Mesenchymal stem cell (in vitro differentiated cells and primary cell): ENCODE data around the gene ITPA.

Source experiments
- DNase-seq: peaks from one replicate; pipeline ENCODE4 v3.0.0-alpha.2; 2013
- H2AFZ ChIP-seq: one replicate; pipeline ENCODE4 v1.6.1; 2013; ENCODE audit warnings: low read depth, mild to moderate bottlenecking, control low read depth, inconsistent platforms, low read length, moderate library complexity
- H2AK5ac ChIP-seq: 2 replicates; pipeline ENCODE4 v1.6.1; 2013; ENCODE audit warnings: low read length, moderate library complexity, mild to moderate bottlenecking, inconsistent platforms; ENCODE audit not compliant: severe bottlenecking
- H2BK120ac ChIP-seq: one replicate; pipeline ENCODE4 v1.6.1; 2013; ENCODE audit warnings: low read depth, mild to moderate bottlenecking, inconsistent platforms, low read length, moderate library complexity
- H2BK12ac ChIP-seq, 2 experiments: one replicate each; pipeline ENCODE4 v1.6.1; 2013; ENCODE audit warnings: inconsistent platforms in 2 of 2, low read length in 2 of 2, mild to moderate bottlenecking in 2 of 2, moderate library complexity in 2 of 2, control low read depth in 1 of 2
- H2BK15ac ChIP-seq: one replicate; pipeline ENCODE4 v1.6.1; 2013; ENCODE audit warnings: mild to moderate bottlenecking, low read depth, inconsistent platforms; ENCODE audit not compliant: poor library complexity, severe bottlenecking
- H2BK5ac ChIP-seq: 2 replicates; pipeline ENCODE4 v1.6.1; 2013; ENCODE audit warnings: low read depth, mild to moderate bottlenecking, low read length, control low read depth, inconsistent platforms; ENCODE audit not compliant: poor library complexity, severe bottlenecking
- H3K14ac ChIP-seq, 2 experiments: one replicate each; pipeline ENCODE4 v1.6.1; 2013; ENCODE audit warnings: inconsistent platforms in 2 of 2, low read length in 2 of 2, control low read depth in 1 of 2, mild to moderate bottlenecking in 1 of 2, moderate library complexity in 1 of 2
- H3K18ac ChIP-seq, 2 experiments: one replicate each; pipeline ENCODE4 v1.6.1; 2013; ENCODE audit warnings: inconsistent platforms in 2 of 2, low read length in 2 of 2, control low read depth in 1 of 2, low read depth in 1 of 2, mild to moderate bottlenecking in 1 of 2
- H3K23ac ChIP-seq, 2 experiments: one replicate each; pipeline ENCODE4 v1.6.1; 2013; ENCODE audit warnings: inconsistent platforms in 2 of 2, low read length in 2 of 2, mild to moderate bottlenecking in 2 of 2, moderate library complexity in 2 of 2, control low read depth in 1 of 2
- H3K27ac ChIP-seq: 2 replicates; pipeline ENCODE4 v1.5.1; 2013; ENCODE audit warnings: mild to moderate bottlenecking, moderate library complexity, low read length, control low read depth, inconsistent platforms; ENCODE audit not compliant: poor library complexity, severe bottlenecking
- H3K27me3 ChIP-seq, 2 experiments: 2 replicates each; pipeline versions ENCODE4 v1.6.1 to v1.7.0; 2013; ENCODE audit warnings: low read length in 2 of 2, mild to moderate bottlenecking in 2 of 2, moderate library complexity in 2 of 2, control low read depth in 1 of 2, inconsistent platforms in 1 of 2; ENCODE audit not compliant: control insufficient read depth in 1 of 2, insufficient read depth in 1 of 2
- H3K36me3 ChIP-seq, 2 experiments: 2 replicates each; pipeline versions ENCODE4 v1.6.1 to v1.7.0; 2013; ENCODE audit warnings: low read length in 2 of 2, control low read depth in 1 of 2, inconsistent platforms in 1 of 2, low read depth in 1 of 2, mild to moderate bottlenecking in 1 of 2; ENCODE audit not compliant: insufficient read depth in 2 of 2, control insufficient read depth in 1 of 2
- H3K4ac ChIP-seq, 2 experiments: one replicate each; pipeline ENCODE4 v1.6.1; 2013; ENCODE audit warnings: inconsistent platforms in 2 of 2, low read length in 2 of 2, mild to moderate bottlenecking in 2 of 2, moderate library complexity in 2 of 2, control low read depth in 1 of 2, low read depth in 1 of 2
- H3K4me1 ChIP-seq: 2 replicates; pipeline ENCODE4 v1.6.1; 2013; ENCODE audit warnings: low read depth, low read length, control low read depth; ENCODE audit not compliant: control insufficient read depth, insufficient read depth
- H3K4me2 ChIP-seq: 2 replicates; pipeline ENCODE4 v1.6.1; 2013; ENCODE audit warnings: low read length, mild to moderate bottlenecking, inconsistent platforms; ENCODE audit not compliant: poor library complexity, severe bottlenecking
- H3K4me3 ChIP-seq, 2 experiments: 2 replicates each; pipeline versions ENCODE4 v1.5.1 to v1.7.0; 2013; ENCODE audit warnings: low read length in 2 of 2, mild to moderate bottlenecking in 2 of 2, control low read depth in 1 of 2, low read depth in 1 of 2; ENCODE audit not compliant: insufficient read depth in 1 of 2
- H3K79me1 ChIP-seq: replicated peaks from 2 replicates; pipeline ENCODE4 v1.6.1; 2013; ENCODE audit warnings: mild to moderate bottlenecking, control low read depth, low read length, inconsistent platforms; ENCODE audit not compliant: poor library complexity, severe bottlenecking
- H3K9ac ChIP-seq: 2 replicates; pipeline ENCODE4 v1.7.0; 2013; ENCODE audit warnings: mild to moderate bottlenecking, low read length, moderate library complexity
- H3K9me3 ChIP-seq: 2 replicates; pipeline ENCODE4 v1.7.0; 2013; ENCODE audit warnings: mild to moderate bottlenecking, low read length; ENCODE audit not compliant: control insufficient read depth
- H4K8ac ChIP-seq: one replicate; pipeline ENCODE4 v1.6.1; 2013; ENCODE audit warnings: inconsistent platforms, mild to moderate bottlenecking, low read length, moderate library complexity
- H4K91ac ChIP-seq: one replicate; pipeline ENCODE4 v1.6.1; 2013; ENCODE audit warnings: mild to moderate bottlenecking, low read length, inconsistent platforms
- WGBS: methylation state at CpG from one replicate; pipeline ENCODE4 v1.1.7; 2013; ENCODE audit warnings: mixed read lengths; 5-methylcytosine and 5-hydroxymethylcytosine counted together

Gene ITPA

DNA sequence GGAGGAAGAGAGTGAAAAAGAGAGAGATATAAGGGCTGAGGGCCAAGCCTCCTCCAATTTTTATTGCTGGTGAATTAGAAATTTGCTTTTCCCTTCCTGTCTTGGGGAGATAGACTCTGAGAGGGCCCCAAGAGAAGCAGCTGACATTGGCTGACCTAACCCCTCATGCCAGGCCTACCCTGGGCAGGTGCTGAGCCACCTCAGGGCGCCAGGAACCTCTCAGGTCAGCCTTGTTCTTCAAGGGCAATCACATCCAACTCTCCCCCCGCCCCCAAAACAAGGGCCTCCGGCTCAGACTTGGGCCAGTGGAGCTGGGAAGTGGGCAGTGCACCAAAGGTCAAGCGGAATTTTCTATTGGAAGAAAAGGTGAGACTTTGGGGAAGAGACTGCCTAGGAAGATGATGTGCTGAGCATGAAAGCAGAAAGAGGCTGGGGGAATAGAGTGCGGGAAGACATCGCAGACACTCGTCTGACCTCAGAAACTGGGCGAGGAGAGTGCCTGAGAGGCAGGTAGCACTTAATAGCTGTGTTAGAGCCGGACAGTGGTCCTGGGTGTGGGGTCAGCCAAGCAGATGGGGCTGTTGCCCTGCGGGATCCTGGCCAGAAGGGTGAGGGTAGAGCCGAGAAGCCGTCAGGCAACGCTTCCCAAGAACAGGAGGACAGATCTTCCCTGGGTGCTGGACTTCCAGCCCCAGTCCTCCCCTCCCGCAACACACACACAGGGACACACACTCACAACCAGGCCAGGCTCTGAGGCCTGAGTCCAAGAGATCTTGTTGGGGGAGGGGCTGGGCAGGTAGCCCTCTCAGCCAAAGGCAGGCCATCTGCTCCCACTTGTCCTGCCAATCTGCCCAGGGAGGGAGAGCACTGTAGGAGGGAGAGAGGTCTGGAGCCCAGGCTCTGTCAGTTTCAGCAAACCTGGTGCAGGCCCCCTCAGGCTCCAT lies 45.9 kb upstream of the ITPA start:
- H4K8ac ChIP-seq = no peak overlapping the region
- H3K4me2 ChIP-seq = no peak overlapping the region
- no peak overlapping the region for H3K23ac ChIP-seq
- WGBS = 80% methylated on average over 10 of the region's 14 CpGs
- no peak overlapping the region for H2BK120ac ChIP-seq
- DNase-seq = no peak
- H3K4ac ChIP-seq = no peak overlapping the region
- H3K79me1 ChIP-seq = no peaks in the 10 kb centered on the region
- peaks cover 0 to 11% of the 10 kb centered on the region in 2 experiments for H3K27me3 ChIP-seq
- no peak overlapping the region for H3K18ac ChIP-seq
- no peak overlapping the region for H2AK5ac ChIP-seq
- H2BK15ac ChIP-seq = peak overlapping the region; percentile 33
- H3K9ac ChIP-seq = no peak overlapping the region
- no peak overlapping the region for H2BK12ac ChIP-seq
- peaks cover 13% of the 10 kb centered on the region for H3K4me1 ChIP-seq
- no peak overlapping the region for H3K27ac ChIP-seq
- peaks cover 0 to 43% of the 10 kb centered on the region in 2 experiments for H3K36me3 ChIP-seq
- H2BK5ac ChIP-seq = no peak overlapping the region
- no peak overlapping the region for H2AFZ ChIP-seq
- H3K9me3 ChIP-seq = no peaks in the 10 kb centered on the region
- H3K4me3 ChIP-seq = no peak overlapping the region
- no peak overlapping the region for H4K91ac ChIP-seq
- no peak overlapping the region for H3K14ac ChIP-seq

GRCh38 chr20:3164043-3164762 lies 45.1 kb upstream of the ITPA start:
- Histone ChIP-seq H3K36me3 (peaks cover 0 to 47% of the 10 kb centered on the region in 2 experiments), H2AK5ac (no peak overlapping the region), H3K9me3 (no peaks in the 10 kb centered on the region), H3K14ac (no peak overlapping the region), H3K4me2 (no peak overlapping the region), H3K23ac (no peak overlapping the region), H3K4me3 (no peak overlapping the region), H3K4me1 (peaks cover 15% of the 10 kb centered on the region), H2BK5ac (no peak overlapping the region), H3K18ac (no peak overlapping the region), H4K91ac (no peak overlapping the region), H2BK120ac (no peak overlapping the region), H3K27ac (no peak overlapping the region), H4K8ac (no peak overlapping the region), H3K27me3 (peaks cover 0 to 20% of the 10 kb centered on the region in 2 experiments), H2BK15ac (peak overlapping the region; percentile 33), H2BK12ac (no peak overlapping the region), H3K9ac (no peak overlapping the region), H3K4ac (no peak overlapping the region), H3K79me1 (peaks cover 2% of the 10 kb centered on the region), H2AFZ (no peak overlapping the region)
- no peak for DNase-seq
- 92% methylated on average over 32 of the region's 32 CpGs for WGBS

DNA sequence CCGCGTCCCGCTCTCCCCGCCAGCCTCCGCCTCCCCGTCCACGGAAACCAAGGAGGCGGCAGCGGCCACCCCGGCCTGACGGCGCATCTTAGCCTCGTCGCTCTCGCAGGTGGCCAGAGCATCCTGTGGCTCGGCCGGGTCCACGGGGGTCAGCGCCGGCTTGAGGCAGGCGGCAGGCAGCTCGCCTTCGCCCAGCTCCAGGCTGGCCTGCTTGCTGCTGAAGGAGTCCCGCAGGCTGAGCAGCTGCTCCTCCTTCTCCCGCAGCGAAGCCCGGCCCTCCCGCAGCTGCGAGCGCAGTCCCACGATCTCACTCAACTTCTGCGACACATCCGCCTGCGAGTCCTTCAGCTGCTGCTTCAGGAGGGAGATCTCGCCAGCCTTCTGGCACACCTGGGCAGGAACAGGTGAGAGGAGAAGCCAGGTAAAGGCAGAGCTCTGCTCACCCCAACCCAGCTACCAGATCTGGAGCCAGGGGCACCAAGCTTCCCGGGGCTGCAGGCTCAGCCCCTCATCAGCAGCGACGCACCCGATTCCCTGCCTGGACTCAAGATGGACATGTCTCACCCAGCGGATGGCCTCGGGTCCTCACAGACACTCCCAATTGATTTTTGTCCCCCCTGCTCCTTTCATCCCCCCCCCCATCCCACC lies 44.4 kb upstream of the ITPA start:
- no peak overlapping the region for H3K14ac ChIP-seq
- DNase-seq = no peak
- WGBS = 93% methylated on average over 37 of the region's 41 CpGs
- no peak overlapping the region for H3K4ac ChIP-seq
- no peak overlapping the region for H2BK120ac ChIP-seq
- no peak overlapping the region for H2BK15ac ChIP-seq
- no peak overlapping the region for H2AK5ac ChIP-seq
- H2BK12ac ChIP-seq = no peak overlapping the region
- no peak overlapping the region for H4K91ac ChIP-seq
- no peak overlapping the region for H3K4me2 ChIP-seq
- no peak overlapping the region for H3K4me3 ChIP-seq
- H3K4me1 ChIP-seq = peaks cover 15% of the 10 kb centered on the region
- H2BK5ac ChIP-seq = no peak overlapping the region
- H3K27ac ChIP-seq = no peak overlapping the region
- peaks cover 2% of the 10 kb centered on the region for H3K79me1 ChIP-seq
- no peak overlapping the region for H3K18ac ChIP-seq
- peaks cover 0 to 47% of the 10 kb centered on the region in 2 experiments for H3K36me3 ChIP-seq
- H2AFZ ChIP-seq = no peak overlapping the region
- no peaks in the 10 kb centered on the region for H3K9me3 ChIP-seq
- H4K8ac ChIP-seq = no peak overlapping the region
- peaks cover 0 to 23% of the 10 kb centered on the region in 2 experiments for H3K27me3 ChIP-seq
- H3K23ac ChIP-seq = no peak overlapping the region
- no peak overlapping the region for H3K9ac ChIP-seq
